GM12878 (cell line): ENCODE measurements around the gene OR10H1. TPM values are rescaled to one million over a fixed set of nuclear protein-coding genes. Genes with fewer than 3 reads are reported as not detected.

Experiments
- ATAC-seq: fragments of 200-7000 bp; cut with Tn5 transposase; 3 replicates; pipeline ENCODE4 v1.9.1; 2020; ENCODE audit warnings: mild to moderate bottlenecking, moderate library complexity
- BruUV-seq: library from RNA; stranded (reverse); fragments of 400-500 nt; replicated peaks from 2 replicates; lab custom pipeline; 2021; lab: Mats Ljungman, UMichigan
- CTCF ChIA-PET: fragments of 300-600 bp; sonication (Branson Sonifier 250); formaldehyde crosslinking; extraction: SDS; loops from one replicate; lab custom pipeline; 2021; ENCODE audit warnings: inconsistent platforms; lab: Yijun Ruan, JAX
- POLR2A ChIA-PET: fragments of 350-600 bp; formaldehyde crosslinking; extraction: SDS; loops from one replicate; lab custom pipeline; 2021; ENCODE audit warnings: inconsistent platforms; lab: Charles Lee
- RAD21 ChIA-PET: fragments of 300-600 bp; sonication (Branson Sonifier 250); formaldehyde crosslinking; loops from one replicate; lab custom pipeline; 2023; ENCODE audit warnings: antibody characterized with exemption; ENCODE audit not compliant: unreplicated experiment; lab: Charles Lee
- SMC1A ChIA-PET: fragments of 300-600 bp; sonication (Branson Sonifier 250); formaldehyde crosslinking; loops from one replicate; lab custom pipeline; 2023; ENCODE audit not compliant: unreplicated experiment, uncharacterized antibody; lab: Charles Lee
- DNase-seq: peaks from one replicate; pipeline ENCODE4 v3.0.0-alpha.2; 2011; ENCODE audit warnings: low read depth, low spot score
- FAIRE-seq: peaks from 3 replicates; lab custom pipeline; 2011; peaks lifted over from hg19 to GRCh38; lab: Jason Lieb, UNC
- H2AFZ ChIP-seq: 2 replicates; pipeline ENCODE4 v1.6.0; 2011; ENCODE audit warnings: low read depth, low read length, control low read depth; ENCODE audit not compliant: control insufficient read depth
- H3K27ac ChIP-seq: 2 replicates; pipeline ENCODE4 v1.5.1; 2011; ENCODE audit warnings: control low read depth; ENCODE audit not compliant: control insufficient read depth, insufficient read depth
- H3K27me3 ChIP-seq, 2 experiments: replicated peaks in 1 of 2; 2 replicates each; pipeline versions ENCODE4 v1.6.0 to v1.6.1; 2011; ENCODE audit warnings: low read length in 1 of 2; ENCODE audit not compliant: control insufficient read depth in 2 of 2, insufficient read depth in 2 of 2
- H3K36me3 ChIP-seq, 2 experiments: 2 replicates each; pipeline ENCODE4 v1.5.1; 2011; ENCODE audit warnings: low read length in 1 of 2; ENCODE audit not compliant: control insufficient read depth in 2 of 2, insufficient read depth in 2 of 2
- H3K4me1 ChIP-seq: 2 replicates; pipeline ENCODE4 v1.6.1; 2011; ENCODE audit warnings: mild to moderate bottlenecking, low read length, moderate library complexity, mixed read lengths; ENCODE audit not compliant: control insufficient read depth, insufficient read depth
- H3K4me2 ChIP-seq: 2 replicates; pipeline ENCODE4 v1.6.0; 2011; ENCODE audit warnings: control low read depth; ENCODE audit not compliant: control insufficient read depth, insufficient read depth
- H3K4me3 ChIP-seq: fragments of 200-600 bp; sonication (generic); 2 replicates; pipeline ENCODE4 v1.5.1; 2016
- H3K79me2 ChIP-seq: 2 replicates; pipeline ENCODE4 v1.6.0; 2011; ENCODE audit warnings: low read length; ENCODE audit not compliant: control insufficient read depth, insufficient read depth
- H3K9ac ChIP-seq: 2 replicates; pipeline ENCODE4 v1.8.0; 2011; ENCODE audit warnings: low read length, control low read depth, mixed read lengths; ENCODE audit not compliant: control insufficient read depth, insufficient read depth
- H3K9me3 ChIP-seq: replicated peaks from 3 replicates; pipeline ENCODE4 v1.5.1; 2011; ENCODE audit warnings: mild to moderate bottlenecking, low read length; ENCODE audit not compliant: control insufficient read depth, insufficient read depth
- H4K20me1 ChIP-seq: 2 replicates; pipeline ENCODE4 v1.6.0; 2011; ENCODE audit not compliant: control insufficient read depth, insufficient read depth
- CEBPB ChIP-seq, 2 experiments: fragments of 150-350 bp in 1 of 2; IDR thresholded peaks; 2 replicates each; pipeline ENCODE4 v1.6.1; 2012 to 2014; ENCODE audit warnings: low read depth in 2 of 2, low read length in 2 of 2, borderline replicate concordance in 1 of 2, inconsistent platforms in 1 of 2
- CEBPZ ChIP-seq: fragments of 150-350 bp; IDR thresholded peaks from 2 replicates; pipeline ENCODE4 v1.6.1; 2016; ENCODE audit warnings: low read depth, low read length
- DPF2 ChIP-seq: fragments of 450-650 bp; IDR thresholded peaks from 2 replicates; pipeline ENCODE4 v1.6.1; 2017; ENCODE audit warnings: mild to moderate bottlenecking
- GATAD2B ChIP-seq: fragments of 450-650 bp; conservative IDR thresholded peaks from 2 replicates; pipeline ENCODE4 v1.6.1; 2017; ENCODE audit warnings: low read depth, mild to moderate bottlenecking, moderate library complexity
- JUND ChIP-seq: IDR thresholded peaks from 2 replicates; pipeline ENCODE4 v1.6.1; 2012; ENCODE audit warnings: low read depth, mild to moderate bottlenecking, low read length, improper control_type of control experiment, moderate library complexity
- KAT2A ChIP-seq: conservative IDR thresholded peaks from 2 replicates; pipeline ENCODE4 v1.6.1; 2011; ENCODE audit warnings: low read depth, low read length; ENCODE audit not compliant: control insufficient read depth
- PRDM15 ChIP-seq: fragments of 450-650 bp; formaldehyde crosslinking; IDR thresholded peaks from 2 replicates; pipeline ENCODE4 v1.4.0; 2020; ENCODE audit warnings: mild to moderate bottlenecking, moderate library complexity
- SMC3 ChIP-seq: IDR thresholded peaks from 2 replicates; pipeline ENCODE4 v1.6.1; 2011; ENCODE audit warnings: low read length, improper control_type of control experiment, borderline replicate concordance
- SUZ12 ChIP-seq: fragments of 200-600 bp; sonication (generic); IDR thresholded peaks from one replicate; pipeline ENCODE4 v1.6.1; 2018; ENCODE audit warnings: antibody characterized with exemption, mild to moderate bottlenecking; ENCODE audit not compliant: unreplicated experiment
- TCF3 ChIP-seq: IDR thresholded peaks from 2 replicates; pipeline ENCODE4 v1.6.1; 2012; ENCODE audit warnings: low read depth, mild to moderate bottlenecking, low read length, borderline replicate concordance; ENCODE audit not compliant: insufficient read depth
- YBX1 ChIP-seq: fragments of 450-650 bp; IDR thresholded peaks from 2 replicates; pipeline ENCODE4 v1.6.1; 2016; ENCODE audit warnings: antibody characterized with exemption
- ZNF687 ChIP-seq: fragments of 450-650 bp; IDR thresholded peaks from 2 replicates; pipeline ENCODE4 v1.6.1; 2017; ENCODE audit warnings: mild to moderate bottlenecking, moderate library complexity
- ZZZ3 ChIP-seq: IDR thresholded peaks from 2 replicates; pipeline ENCODE4 v1.6.1; 2011; ENCODE audit warnings: low read depth; ENCODE audit not compliant: control insufficient read depth, insufficient read length
- WGBS: methylation state at CpG from one replicate; pipeline ENCODE4 v1.1.6; 2016; ENCODE audit warnings: low lambda C conversion rate; ENCODE audit not compliant: insufficient replicate concordance, insufficient coverage; ENCODE audit errors: missing lambda C conversion rate; 5-methylcytosine and 5-hydroxymethylcytosine counted together
- in situ Hi-C: fragments of 300-500 bp; cut with MboI; formaldehyde crosslinking; loops from 9 replicates; pipeline ENCODE4 v1.14.3; 2018; ENCODE audit warnings: mixed read lengths
- intact Hi-C: fragments of 100-400 bp; cut with micrococcal nuclease; formaldehyde crosslinking; loops from one replicate; pipeline ENCODE4 v1.14.2; 2022; ENCODE audit not compliant: unreplicated experiment
- polyA plus RNA-seq, 11 experiments: library from polyadenylated mRNA; depleted of rRNA in 4 of 11; unstranded in 6 of 11; stranded (reverse) in 5 of 11; fragments of >200 nt; fragmentation: Nextera tagmentation in 4 of 11; fragmentation: Illumina TruSeq in 1 of 11; extraction: Ambion mirVana in 4 of 11; extraction: Trizol in 1 of 11; gene quantifications; 1 replicate in 1 of 11; 2 replicates in 10 of 11; pipeline versions ENCODE4 v1.2.1 to v1.2.3, GENCODE V29; 2011 to 2016; ENCODE audit warnings: inconsistent platforms in 2 of 11, missing spikeins in 2 of 11, low read depth in 1 of 11
- total RNA-seq, 4 experiments: library from RNA; depleted of rRNA in 3 of 4; stranded (reverse); fragments of >200 nt in 3 of 4; fragmentation: Illumina TruSeq in 1 of 4; extraction: Trizol in 1 of 4; gene quantifications; 2 replicates each; pipeline versions ENCODE4 v1.2.1 to v1.2.3, GENCODE V29; 2013 to 2021

OR10H1 gene
- total and polyA plus RNA-seq, 10 of the 15 experiments (the other 5 are each of a cell fraction or from before 2014, with no cell fraction given) = not detected

- in situ Hi-C loops = no loop called here
- H4K20me1 ChIP-seq = no peaks in the 10 kb centered on the region
- CTCF ChIA-PET = no interaction called here
- FAIRE-seq = no peak
- no TSS peak for BruUV-seq
- H3K79me2 ChIP-seq = no peaks in the 10 kb centered on the region
- no peak for DNase-seq
- intact Hi-C loops = no loop called here
- SMC1A ChIA-PET = no interaction called here
- no peak for ATAC-seq
- POLR2A ChIA-PET = no interaction called here
- no peak overlapping the region for H3K27ac ChIP-seq
- H3K27me3 ChIP-seq = no peaks in the 10 kb centered on the region
- H3K4me2 ChIP-seq = no peak overlapping the region
- 0% methylated on average over 4 of the region's 4 CpGs for WGBS
- no peaks in the 10 kb centered on the region for H3K9me3 ChIP-seq
- no peak overlapping the region for H3K4me3 ChIP-seq
- no peak overlapping the region for H3K9ac ChIP-seq
- no peaks in the 10 kb centered on the region for H3K4me1 ChIP-seq
- no peak overlapping the region for H2AFZ ChIP-seq
- H3K36me3 ChIP-seq = no peaks in the 10 kb centered on the region
- RAD21 ChIA-PET = no interaction called here
- TF ChIP-seq ZNF687 (no peak), CEBPZ (no peak), CEBPB (IDR thresholded peaks at IDR 0.05; ENCODE audit: borderline replicate concordance in 1 of 2, low read depth in 2 of 2, low read length in 2 of 2) (no peak), ZZZ3 (no peak), GATAD2B (no peak), YBX1 (no peak), KAT2A (no peak), TCF3 (no peak), SMC3 (no peak), PRDM15 (CRISPR knock-in tag) (no peak), JUND (no peak), DPF2 (no peak), SUZ12 (no peak)
Observed at GRCh38 chr19:15788594-15789270, 26.7 kb downstream of the OR10H1 start.
